ENCODE measurements around the gene ADGRA1. TPM values are rescaled to one million over a fixed set of nuclear protein-coding genes. Genes with fewer than 3 reads are reported as not detected.

The ADGRA1 gene
- total and polyA plus RNA-seq, 2 experiments from 2014 or later, result 0.23 to 0.52 TPM

GRCh38 chr10:133056651-133057178 is 31.0 kb upstream of the ADGRA1 start:
- DNase-seq (ENCODE audit: low spot score) (no peak), ATAC-seq (no peak)
- no peaks in the 10 kb centered on the region for H3K9me3 Mint-ChIP-seq
- no peaks in the 10 kb centered on the region; the same call in 2 of the 3 replicates for H3K4me1 Mint-ChIP-seq
- no peak overlapping the region for H3K4me3 Mint-ChIP-seq
- Histone ChIP-seq H3K4me3 (no peak overlapping the region), H3K4me2 (no peak overlapping the region), H3K27me3 (ENCODE audit: insufficient read depth) (no peaks in the 10 kb centered on the region), H2AFZ (no peak overlapping the region), H3F3A (replicated peaks; ENCODE audit: low read depth) (no peaks in the 10 kb centered on the region), H3K4me1 (ENCODE audit: insufficient read depth) (no peaks in the 10 kb centered on the region), H3K27ac (ENCODE audit: low read depth) (no peak overlapping the region), H4K20me1 (replicated peaks; ENCODE audit: insufficient read depth) (no peaks in the 10 kb centered on the region), H3K79me2 (replicated peaks; ENCODE audit: insufficient read depth) (no peaks in the 10 kb centered on the region), H3K9me2 (ENCODE audit: insufficient read depth) (no peaks in the 10 kb centered on the region), H3K36me3 (ENCODE audit: insufficient read depth) (no peaks in the 10 kb centered on the region)
- H3K27ac Mint-ChIP-seq, result no peak overlapping the region
- H3K36me3 Mint-ChIP-seq (ENCODE audit: low read depth), result no peaks in the 10 kb centered on the region
- TF ChIP-seq ZNF114 (CRISPR knock-in tag; IDR thresholded peaks at IDR 0.05) (no peak), NANOG (IDR thresholded peaks at IDR 0.05; ENCODE audit: borderline replicate concordance) (no peak), CREB1 (CRISPR knock-in tag; IDR thresholded peaks at IDR 0.05; ENCODE audit: low read depth) (no peak), ZNF331 (CRISPR knock-in tag; IDR thresholded peaks at IDR 0.05; ENCODE audit: low read depth) (no peak), JUNB (IDR thresholded peaks at IDR 0.05; ENCODE audit: unreplicated experiment) (no peak), STAT1 (IDR thresholded peaks at IDR 0.05; ENCODE audit: unreplicated experiment) (no peak), CTCF (conservative IDR thresholded peaks at IDR 0.05; ENCODE audit: low read depth in 2 of 2) (no peak)
- H3K27me3 Mint-ChIP-seq (ENCODE audit: insufficient read depth, low read depth, poor library complexity), result peaks cover 4% of the 10 kb centered on the region

- Histone ChIP-seq H3K4me1 (ENCODE audit: insufficient read depth) (no peaks in the 10 kb centered on the region), H3K36me3 (ENCODE audit: insufficient read depth) (no peaks in the 10 kb centered on the region), H4K20me1 (replicated peaks; ENCODE audit: insufficient read depth) (no peaks in the 10 kb centered on the region), H3K9me2 (ENCODE audit: insufficient read depth) (no peaks in the 10 kb centered on the region), H3K4me2 (no peak overlapping the region), H3K27me3 (ENCODE audit: insufficient read depth) (no peaks in the 10 kb centered on the region), H3K27ac (ENCODE audit: low read depth) (no peak overlapping the region), H3K79me2 (replicated peaks; ENCODE audit: insufficient read depth) (no peaks in the 10 kb centered on the region), H3F3A (replicated peaks; ENCODE audit: low read depth) (no peaks in the 10 kb centered on the region), H2AFZ (no peak overlapping the region), H3K4me3 (no peak overlapping the region)
- Mint-ChIP-seq H3K9me3 (no peaks in the 10 kb centered on the region), H3K36me3 (ENCODE audit: low read depth) (no peaks in the 10 kb centered on the region), H3K27me3 (ENCODE audit: insufficient read depth, low read depth, poor library complexity) (peaks cover 6% of the 10 kb centered on the region), H3K4me3 (no peak overlapping the region), H3K27ac (no peak overlapping the region), H3K4me1 (no peaks in the 10 kb centered on the region; the same call in 2 of the 3 replicates)
- DNase-seq (ENCODE audit: low spot score) (no peak), ATAC-seq (no peak)
- TF ChIP-seq POLR2AphosphoS5 (IDR thresholded peaks at IDR 0.05; ENCODE audit: low read depth) (no peak), CTCF (conservative IDR thresholded peaks at IDR 0.05; ENCODE audit: low read depth in 2 of 2) (no peak), JUNB (IDR thresholded peaks at IDR 0.05; ENCODE audit: unreplicated experiment) (no peak), ZNF114 (CRISPR knock-in tag; IDR thresholded peaks at IDR 0.05) (no peak), CREB1 (CRISPR knock-in tag; IDR thresholded peaks at IDR 0.05; ENCODE audit: low read depth) (no peak), ZNF331 (CRISPR knock-in tag; IDR thresholded peaks at IDR 0.05; ENCODE audit: low read depth) (no peak), STAT1 (IDR thresholded peaks at IDR 0.05; ENCODE audit: unreplicated experiment) (no peak), NANOG (IDR thresholded peaks at IDR 0.05; ENCODE audit: borderline replicate concordance) (no peak), ZNF462 (CRISPR knock-in tag; IDR thresholded peaks at IDR 0.05) (no peak)
Observed at GRCh38 chr10:133058331-133059092, 29.2 kb upstream of the ADGRA1 start.
